OCI-LY3 (cell line): ENCODE data around the gene TUBA3E.
"Not testable (repeated sequence)": the region's sequence is repeated elsewhere in the genome, so short reads cannot be mapped to it uniquely, and the experiment has no call there.

Experiments used
- EZH2phosphoT487 ChIP-seq: fragments of 200-600 bp; shearing (Covaris generic); IDR thresholded peaks from 2 replicates; pipeline ENCODE4 v1.6.1; 2018; ENCODE audit warnings: antibody characterized with exemption, mixed run types, low read depth
- TF ChIP-seq, protein P1 (sequence below): fragments of 200-600, 300-600 bp; sonication (generic); IDR thresholded peaks from 2 replicates; pipeline ENCODE4 v1.5.1; 2014; ENCODE audit warnings: antibody characterized with exemption, low read length, low read depth

DNA sequence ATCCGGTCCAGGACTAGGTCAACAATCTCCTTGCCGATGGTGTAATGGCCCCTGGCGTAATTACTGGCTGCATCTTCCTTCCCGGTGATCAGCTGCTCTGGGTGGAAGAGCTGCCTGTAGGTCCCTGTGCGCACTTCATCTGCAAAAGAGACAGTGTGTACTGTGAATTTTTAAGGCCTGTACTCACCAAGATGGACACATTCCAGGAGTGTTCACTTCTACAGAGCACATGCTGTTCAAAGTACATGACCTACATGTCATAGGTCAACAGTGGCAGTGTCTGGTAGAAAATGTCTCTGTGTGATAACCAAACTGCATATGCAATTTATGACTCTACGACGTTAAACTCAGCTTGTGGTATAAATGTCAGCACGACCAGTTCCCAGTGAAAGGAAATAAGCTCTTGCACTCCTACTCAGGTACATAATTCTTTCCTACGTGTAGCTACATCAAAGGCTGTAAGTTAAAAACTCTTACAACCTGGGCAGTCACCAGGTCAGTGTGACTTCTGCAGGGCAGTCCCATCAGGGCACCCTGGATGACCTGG, 3.1 kb downstream of the TUBA3E start:
- TF ChIP-seq, protein P1, sequence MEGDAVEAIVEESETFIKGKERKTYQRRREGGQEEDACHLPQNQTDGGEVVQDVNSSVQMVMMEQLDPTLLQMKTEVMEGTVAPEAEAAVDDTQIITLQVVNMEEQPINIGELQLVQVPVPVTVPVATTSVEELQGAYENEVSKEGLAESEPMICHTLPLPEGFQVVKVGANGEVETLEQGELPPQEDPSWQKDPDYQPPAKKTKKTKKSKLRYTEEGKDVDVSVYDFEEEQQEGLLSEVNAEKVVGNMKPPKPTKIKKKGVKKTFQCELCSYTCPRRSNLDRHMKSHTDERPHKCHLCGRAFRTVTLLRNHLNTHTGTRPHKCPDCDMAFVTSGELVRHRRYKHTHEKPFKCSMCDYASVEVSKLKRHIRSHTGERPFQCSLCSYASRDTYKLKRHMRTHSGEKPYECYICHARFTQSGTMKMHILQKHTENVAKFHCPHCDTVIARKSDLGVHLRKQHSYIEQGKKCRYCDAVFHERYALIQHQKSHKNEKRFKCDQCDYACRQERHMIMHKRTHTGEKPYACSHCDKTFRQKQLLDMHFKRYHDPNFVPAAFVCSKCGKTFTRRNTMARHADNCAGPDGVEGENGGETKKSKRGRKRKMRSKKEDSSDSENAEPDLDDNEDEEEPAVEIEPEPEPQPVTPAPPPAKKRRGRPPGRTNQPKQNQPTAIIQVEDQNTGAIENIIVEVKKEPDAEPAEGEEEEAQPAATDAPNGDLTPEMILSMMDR = not testable (repeated sequence)
- not testable (repeated sequence) for TF ChIP-seq EZH2phosphoT487
